Transverse colon (tissue), 4 donors: Measurements from ENCODE around the gene STX8. TPM values are rescaled to one million over a fixed set of nuclear protein-coding genes. Genes with fewer than 3 reads are reported as not detected.

Experiments
- DNase-seq: peaks from one replicate; pipeline ENCODE4 v3.0.0-alpha.2; 2019
- H3K27ac ChIP-seq, 4 donors: fragments of 200-600 bp; sonication (generic); 2 replicates each; pipeline ENCODE4 v1.5.1; 2016 to 2018; ENCODE audit warnings: inconsistent platforms in 4 of 4
- H3K27me3 ChIP-seq: fragments of 200-600 bp; sonication (generic); 2 replicates; pipeline ENCODE4 v1.5.1; 2017; ENCODE audit warnings: inconsistent platforms
- H3K36me3 ChIP-seq, 4 donors: fragments of 200-600 bp; sonication (generic); 2 replicates each; pipeline ENCODE4 v1.5.1; 2017 to 2019; ENCODE audit warnings: inconsistent platforms in 4 of 4
- H3K4me1 ChIP-seq, 4 donors: fragments of 200-600 bp; sonication (generic); 2 replicates each; pipeline ENCODE4 v1.5.1; 2017 to 2020; ENCODE audit warnings: inconsistent platforms in 4 of 4
- H3K4me3 ChIP-seq, 4 donors: fragments of 200-600 bp; sonication (generic); 1 replicate in 1 of 4; 2 replicates in 3 of 4; pipeline versions ENCODE4 v1.5.1 to v1.6.1; 2017 to 2019; ENCODE audit warnings: inconsistent platforms in 4 of 4
- H3K9me3 ChIP-seq, 2 donors: fragments of 200-600 bp; sonication (generic); 2 replicates each; pipeline ENCODE4 v1.5.1; 2017 to 2019; ENCODE audit warnings: inconsistent platforms in 2 of 2
- CTCF ChIP-seq, 5 experiments: fragments of 200-600 bp in 3 of 5; fragments of 450-650 bp in 2 of 5; sonication (generic) in 3 of 5; IDR thresholded peaks; 1 replicate in 2 of 5; 2 replicates in 3 of 5; pipeline ENCODE4 v1.5.1; 2016 to 2017; ENCODE audit warnings: antibody characterized with exemption in 5 of 5, inconsistent platforms in 3 of 5, mild to moderate bottlenecking in 2 of 5, moderate library complexity in 1 of 5
- EP300 ChIP-seq: sonication (generic); formaldehyde crosslinking; IDR thresholded peaks from one replicate; pipeline ENCODE4 v1.6.1; 2017; ENCODE audit warnings: antibody characterized with exemption, low read depth
- POLR2A ChIP-seq: fragments of 450-650 bp; IDR thresholded peaks from one replicate; pipeline ENCODE4 v1.6.1; 2016; ENCODE audit warnings: antibody characterized with exemption, mild to moderate bottlenecking, moderate library complexity
- POLR2AphosphoS5 ChIP-seq, 3 donors: sonication (generic); formaldehyde crosslinking; IDR thresholded peaks; one replicate each; pipeline ENCODE4 v1.6.1; 2016; ENCODE audit warnings: antibody characterized with exemption in 3 of 3
- WGBS, 2 donors: methylation state at CpG; one replicate each; pipeline ENCODE4 v1.1.5; 2018; ENCODE audit warnings: low coverage in 1 of 2; 5-methylcytosine and 5-hydroxymethylcytosine counted together
- in situ Hi-C, 4 donors: fragments of 200-750 bp; cut with MboI; loops; one replicate each; pipeline versions ENCODE4 v1.15.0 to v1.15.1; 2017; ENCODE audit warnings: low sequenced_read_pairs in 3 of 4, low pct_ligation_motif_present in 1 of 4, low pct_unique_long_range_greater_than_20kb in 1 of 4
- intact Hi-C: fragments of 100-400 bp; cut with DNase I; formaldehyde crosslinking; loops from one replicate; pipeline ENCODE4 v1.15.1; 2023; ENCODE audit warnings: low total_unique reads
- total RNA-seq, 4 donors: library from RNA; depleted of rRNA; stranded (reverse); fragments of >200 nt; gene quantifications; one replicate each; pipeline ENCODE4 v1.1.0, GENCODE V29; 2016

Gene STX8
- total RNA-seq, 4 donors from 2014 or later: 18.0 to 53.8 (median 38.3) TPM

DNA sequence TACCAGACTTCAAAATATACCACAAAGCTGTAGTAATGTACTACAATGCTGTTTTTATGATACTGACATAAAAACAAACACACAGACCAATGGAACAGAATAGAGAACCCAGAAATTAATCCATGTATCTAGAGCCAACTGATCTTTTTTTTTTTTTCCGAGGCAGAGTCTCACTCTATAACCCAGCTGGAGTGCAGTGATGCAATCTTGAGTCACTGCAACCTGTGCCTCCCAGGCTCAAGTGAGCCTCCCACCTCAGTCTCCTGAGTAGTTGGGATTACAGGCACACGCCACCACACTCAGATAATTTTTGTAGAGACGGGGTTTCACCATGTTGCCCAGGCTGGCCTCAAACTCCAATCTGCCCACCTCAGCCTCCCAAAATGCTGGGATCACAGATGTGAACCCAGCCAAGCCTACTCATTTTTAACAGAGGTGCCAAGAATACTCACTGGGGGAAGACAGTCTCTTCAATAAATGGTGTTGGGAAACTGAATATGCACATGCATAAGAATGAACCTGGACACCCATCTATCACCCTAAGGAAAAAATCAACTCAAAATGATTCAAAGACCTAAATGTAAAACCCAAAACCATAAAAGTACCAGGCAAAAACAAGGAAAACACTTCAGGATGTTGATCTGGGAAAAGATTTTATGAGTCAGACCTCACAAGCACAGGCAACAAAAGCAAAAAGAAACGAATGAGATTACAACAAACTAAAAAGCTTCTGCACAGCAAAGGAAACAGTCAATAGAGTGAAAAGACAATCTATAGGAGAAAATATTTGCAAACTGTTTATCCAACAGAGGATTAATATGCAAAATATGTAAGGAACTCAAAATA, 63.1 kb downstream of the STX8 start:
- no peak for DNase-seq
- H3K4me3 ChIP-seq: no peak overlapping the region
- TF ChIP-seq POLR2A: no peak
- no peak for TF ChIP-seq POLR2AphosphoS5 (IDR thresholded peaks at IDR 0.05)
- TF ChIP-seq CTCF (IDR thresholded peaks at IDR 0.05): no peak
- no peak for TF ChIP-seq EP300
- H3K36me3 ChIP-seq: no peaks in the 10 kb centered on the region
- no peak overlapping the region for H3K27ac ChIP-seq
- intact Hi-C loops (no loop called here), in situ Hi-C loops (no loop called here)
- peaks cover 16 to 20% of the 10 kb centered on the region in 2 donors for H3K9me3 ChIP-seq
- WGBS, 2 donors: 31 to 71% methylated on average over 2 to 4 of the region's 4 CpGs
- no peaks in the 10 kb centered on the region for H3K4me1 ChIP-seq
- H3K27me3 ChIP-seq: no peaks in the 10 kb centered on the region

- intact Hi-C loops: no loop called here
- in situ Hi-C loops: no loop called here
- WGBS, 2 donors: 50 to 59% methylated on average over 1 of the region's 1 CpG
- DNase-seq: no peak
- H3K36me3 ChIP-seq: no peaks in the 10 kb centered on the region
- peaks cover 16 to 20% of the 10 kb centered on the region in 2 donors for H3K9me3 ChIP-seq
- H3K27me3 ChIP-seq: no peaks in the 10 kb centered on the region
- no peaks in the 10 kb centered on the region for H3K4me1 ChIP-seq
- no peak overlapping the region for H3K4me3 ChIP-seq
- H3K27ac ChIP-seq: no peak overlapping the region
- TF ChIP-seq POLR2A: no peak
- no peak for TF ChIP-seq CTCF (IDR thresholded peaks at IDR 0.05)
- TF ChIP-seq POLR2AphosphoS5 (IDR thresholded peaks at IDR 0.05): no peak
- no peak for TF ChIP-seq EP300
Measured at GRCh38 chr17:9509236-9509816, 66.3 kb downstream of the STX8 start.

DNA sequence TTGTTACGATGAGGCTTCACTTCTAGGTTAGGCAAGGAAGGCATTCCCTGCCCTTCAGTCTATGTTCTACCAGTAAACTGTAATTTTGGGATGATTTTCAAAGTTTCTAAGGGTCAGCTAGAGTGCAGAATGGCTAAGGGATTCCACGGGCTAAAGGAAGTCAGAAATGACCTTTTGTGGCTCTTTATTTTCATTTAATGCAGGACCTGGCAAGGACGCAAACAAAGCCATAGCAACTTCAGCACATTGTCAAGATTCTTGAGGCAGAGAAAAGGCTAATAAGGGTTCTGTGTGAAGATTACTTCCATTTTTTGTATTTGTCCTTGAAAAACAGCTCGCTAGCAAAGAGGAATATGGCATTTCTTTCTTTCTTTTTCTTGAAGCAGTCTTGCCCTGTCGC, 76.6 kb downstream of the STX8 start:
- Histone ChIP-seq H3K27me3 (no peaks in the 10 kb centered on the region), H3K36me3 (no peaks in the 10 kb centered on the region), H3K4me1 (no peaks in the 10 kb centered on the region), H3K9me3 (no peaks in the 10 kb centered on the region), H3K27ac (no peak overlapping the region), H3K4me3 (no peak overlapping the region)
- WGBS, 2 donors: 89 to 94% methylated on average over 3 to 5 of the region's 5 CpGs
- in situ Hi-C loops: no loop called here
- TF ChIP-seq POLR2AphosphoS5 (IDR thresholded peaks at IDR 0.05) (no peak), CTCF (IDR thresholded peaks at IDR 0.05) (no peak), POLR2A (no peak), EP300 (no peak)
- intact Hi-C loops: no loop called here
- DNase-seq: no peak

DNA sequence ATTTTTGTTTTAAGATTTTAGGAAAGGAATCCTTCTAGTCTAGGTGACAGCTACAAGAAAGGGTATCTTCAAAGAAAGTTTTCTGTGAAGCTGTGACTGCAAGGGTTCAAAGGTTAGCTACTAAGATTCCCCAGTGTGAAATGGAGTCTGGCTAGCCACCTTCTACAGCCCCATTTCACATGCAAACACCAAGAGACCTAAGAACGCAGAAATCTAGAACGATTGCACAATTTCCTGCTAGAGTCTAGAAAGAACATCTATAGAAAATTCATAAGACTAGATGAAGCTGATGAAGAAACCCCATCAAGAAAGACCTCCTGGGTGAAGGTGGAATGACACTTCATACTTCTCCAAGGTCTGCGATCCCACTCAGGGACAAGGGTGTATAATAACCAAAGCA, 77.1 kb downstream of the STX8 start:
- no peak for DNase-seq
- Histone ChIP-seq H3K27me3 (no peaks in the 10 kb centered on the region), H3K27ac (no peak overlapping the region), H3K4me1 (no peaks in the 10 kb centered on the region), H3K9me3 (no peaks in the 10 kb centered on the region), H3K4me3 (no peak overlapping the region), H3K36me3 (no peaks in the 10 kb centered on the region)
- in situ Hi-C loops (no loop called here), intact Hi-C loops (no loop called here)
- no peak for TF ChIP-seq EP300
- no peak for TF ChIP-seq POLR2A
- no peak for TF ChIP-seq POLR2AphosphoS5 (IDR thresholded peaks at IDR 0.05)
- no peak for TF ChIP-seq CTCF (IDR thresholded peaks at IDR 0.05)
- 92 to 96% methylated on average over 3 of the region's 3 CpGs for WGBS, 2 donors
